Lower leg skin (tissue), 3 donors: ENCODE results near the gene BOLA2B.

Experiments
- POLR2A ChIP-seq, 2 donors: fragments of 450-650 bp; IDR thresholded peaks; one replicate each; pipeline ENCODE4 v1.6.1; 2016 to 2017; ENCODE audit warnings: antibody characterized with exemption in 2 of 2, mild to moderate bottlenecking in 1 of 2, moderate library complexity in 1 of 2
- TF ChIP-seq, protein P1 (sequence below), 3 donors: fragments of 450-650 bp; IDR thresholded peaks; one replicate each; pipeline ENCODE4 v1.5.1; 2016; ENCODE audit warnings: antibody characterized with exemption in 3 of 3, mild to moderate bottlenecking in 3 of 3, moderate library complexity in 2 of 3

DNA sequence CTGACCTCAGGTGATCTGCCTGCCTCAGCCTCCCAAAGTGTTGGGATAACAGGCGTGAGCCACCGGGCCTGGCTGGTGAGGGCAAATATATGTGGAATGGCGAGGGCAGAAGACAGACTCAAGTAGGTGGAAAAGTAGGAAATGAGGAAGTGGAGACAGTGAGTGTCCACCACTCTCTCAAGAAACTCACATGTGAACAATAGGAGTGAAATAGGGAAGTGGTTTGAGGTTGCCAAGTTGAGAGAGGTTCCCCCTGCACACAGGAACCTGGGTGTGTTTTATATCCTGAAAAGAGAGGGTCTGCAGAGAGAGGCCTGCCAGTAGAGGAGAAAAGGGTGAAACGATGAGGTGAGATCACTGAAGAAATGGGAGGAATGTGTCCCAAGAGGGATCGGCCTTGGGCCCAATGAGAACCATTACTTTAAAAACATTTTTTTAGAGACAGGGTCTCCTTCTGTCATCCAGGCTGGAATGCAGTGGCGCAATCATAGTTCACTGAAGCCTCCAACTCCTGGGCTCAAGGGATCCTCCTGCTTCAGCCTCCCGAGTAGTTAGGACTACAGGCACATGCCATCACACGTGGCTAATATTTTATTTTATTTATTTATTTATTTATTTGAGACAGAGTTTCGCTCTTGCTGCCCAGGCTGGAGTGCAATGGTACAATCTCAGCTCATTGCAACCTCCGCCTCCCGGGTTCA is 27.1 kb downstream of the BOLA2B start:
- TF ChIP-seq POLR2A (IDR thresholded peaks at IDR 0.05): no peak
- TF ChIP-seq, protein P1, sequence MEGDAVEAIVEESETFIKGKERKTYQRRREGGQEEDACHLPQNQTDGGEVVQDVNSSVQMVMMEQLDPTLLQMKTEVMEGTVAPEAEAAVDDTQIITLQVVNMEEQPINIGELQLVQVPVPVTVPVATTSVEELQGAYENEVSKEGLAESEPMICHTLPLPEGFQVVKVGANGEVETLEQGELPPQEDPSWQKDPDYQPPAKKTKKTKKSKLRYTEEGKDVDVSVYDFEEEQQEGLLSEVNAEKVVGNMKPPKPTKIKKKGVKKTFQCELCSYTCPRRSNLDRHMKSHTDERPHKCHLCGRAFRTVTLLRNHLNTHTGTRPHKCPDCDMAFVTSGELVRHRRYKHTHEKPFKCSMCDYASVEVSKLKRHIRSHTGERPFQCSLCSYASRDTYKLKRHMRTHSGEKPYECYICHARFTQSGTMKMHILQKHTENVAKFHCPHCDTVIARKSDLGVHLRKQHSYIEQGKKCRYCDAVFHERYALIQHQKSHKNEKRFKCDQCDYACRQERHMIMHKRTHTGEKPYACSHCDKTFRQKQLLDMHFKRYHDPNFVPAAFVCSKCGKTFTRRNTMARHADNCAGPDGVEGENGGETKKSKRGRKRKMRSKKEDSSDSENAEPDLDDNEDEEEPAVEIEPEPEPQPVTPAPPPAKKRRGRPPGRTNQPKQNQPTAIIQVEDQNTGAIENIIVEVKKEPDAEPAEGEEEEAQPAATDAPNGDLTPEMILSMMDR (IDR thresholded peaks at IDR 0.05): no peak
